Stimulated activated CD4-positive, alpha-beta T cell treated with anti-CD3 and anti-CD28 coated beads, TNF-alpha, amount 100 ng/mL, for 1 hour (primary cell): ENCODE results near the gene RETSAT.

Experiments
- DNase-seq, 3 donors: peaks; one replicate each; pipeline ENCODE4 v3.0.0-alpha.2; 2020; ENCODE audit warnings: low read depth in 3 of 3, low spot score in 1 of 3

RETSAT gene

GRCh38 chr2:85309699-85310321, 44.5 kb downstream of the RETSAT start:
- no peak for DNase-seq

GRCh38 chr2:85308896-85309555, 45.3 kb downstream of the RETSAT start:
- no peak for DNase-seq

DNA sequence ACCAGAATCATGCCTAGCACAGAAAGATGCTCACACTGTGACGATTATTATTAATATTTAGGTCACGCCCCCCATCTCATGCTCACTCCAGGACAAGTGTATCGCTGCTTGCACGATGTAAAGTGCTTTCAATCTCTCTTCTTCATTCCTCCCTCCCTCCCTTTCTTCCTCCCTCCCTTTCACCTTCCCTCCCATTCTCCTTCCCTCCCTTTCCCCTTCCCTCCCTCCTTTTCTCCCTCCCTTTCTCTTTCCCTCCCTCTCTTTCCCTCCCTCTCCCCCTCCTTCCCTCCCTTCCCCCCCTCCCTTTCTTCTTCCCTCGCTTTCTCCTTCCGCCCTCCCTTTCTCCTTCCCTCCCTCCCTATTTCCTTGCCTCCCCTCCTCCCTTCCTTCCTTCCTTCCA, 46.1 kb downstream of the RETSAT start:
- DNase-seq, result no peak

DNA sequence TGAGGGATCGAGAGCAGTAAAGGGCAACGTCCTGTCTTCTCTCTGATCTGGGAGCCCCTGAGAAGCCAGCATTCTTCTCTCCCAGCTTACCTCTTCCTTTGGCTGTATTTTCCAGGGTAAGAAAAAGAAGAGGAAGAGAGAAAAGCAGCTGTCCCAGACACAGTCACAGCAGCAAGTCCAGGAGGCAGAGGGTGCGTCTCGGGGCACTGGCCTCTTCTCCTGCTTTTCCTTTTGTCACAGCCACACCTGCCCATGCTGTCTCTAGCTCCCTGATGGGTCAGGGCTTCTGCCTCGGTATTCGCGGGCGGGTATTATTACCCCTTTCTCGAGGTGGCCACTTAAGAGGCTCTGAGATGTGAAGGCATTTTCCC, 46.8 kb downstream of the RETSAT start:
- no peak for DNase-seq

GRCh38 chr2:85303780-85304531, 50.4 kb downstream of the RETSAT start:
- no peak for DNase-seq

GRCh38 chr2:85302121-85302520, 52.2 kb downstream of the RETSAT start:
- DNase-seq, result no peak
